WERI-Rb-1 (cell line): Measurements from ENCODE around the gene PLEKHA6.
A peak's percentile ranks its signal among the peaks of the same experiment; 100 is the strongest.

Experiments used
- DNase-seq: peaks from one replicate; pipeline ENCODE4 v3.0.0-alpha.2; 2020
- H3K27ac ChIP-seq: fragments of 250-450 bp; sonication (Bioruptor Pico); 2 replicates; pipeline ENCODE4 v1.5.1; 2020; ENCODE audit warnings: mild to moderate bottlenecking, moderate library complexity
- H3K27me3 ChIP-seq: fragments of 250-450 bp; sonication (Bioruptor Pico); 2 replicates; pipeline ENCODE4 v1.5.1; 2021; ENCODE audit warnings: mild to moderate bottlenecking, low read depth, moderate library complexity; ENCODE audit not compliant: insufficient read depth, severe bottlenecking
- H3K36me3 ChIP-seq: fragments of 250-450 bp; sonication (Bioruptor Pico); 2 replicates; pipeline ENCODE4 v1.5.1; 2020; ENCODE audit warnings: mild to moderate bottlenecking, moderate library complexity
- H3K4me3 ChIP-seq: 2 replicates; pipeline ENCODE4 v1.5.1; 2011; ENCODE audit warnings: low read depth, mild to moderate bottlenecking, control low read depth, low read length
- H3K9me3 ChIP-seq: fragments of 250-450 bp; sonication (Bioruptor Pico); 2 replicates; pipeline ENCODE4 v1.5.1; 2021; ENCODE audit warnings: mild to moderate bottlenecking, moderate library complexity; ENCODE audit not compliant: severe bottlenecking
- CTCF ChIP-seq: IDR thresholded peaks from 2 replicates; pipeline ENCODE4 v1.5.1; 2011; ENCODE audit warnings: low read depth, mild to moderate bottlenecking, control low read depth, inconsistent platforms, low read length

Gene PLEKHA6

GRCh38 chr1:204325944-204326343, 33.8 kb downstream of the PLEKHA6 start:
- TF ChIP-seq CTCF: no peak
- H3K4me3 ChIP-seq: no peak overlapping the region
- peak; percentile 54 for DNase-seq
- H3K9me3 ChIP-seq: peaks cover 5% of the 10 kb centered on the region
- H3K27me3 ChIP-seq: no peaks in the 10 kb centered on the region
- no peaks in the 10 kb centered on the region for H3K36me3 ChIP-seq
- no peak overlapping the region for H3K27ac ChIP-seq

DNA sequence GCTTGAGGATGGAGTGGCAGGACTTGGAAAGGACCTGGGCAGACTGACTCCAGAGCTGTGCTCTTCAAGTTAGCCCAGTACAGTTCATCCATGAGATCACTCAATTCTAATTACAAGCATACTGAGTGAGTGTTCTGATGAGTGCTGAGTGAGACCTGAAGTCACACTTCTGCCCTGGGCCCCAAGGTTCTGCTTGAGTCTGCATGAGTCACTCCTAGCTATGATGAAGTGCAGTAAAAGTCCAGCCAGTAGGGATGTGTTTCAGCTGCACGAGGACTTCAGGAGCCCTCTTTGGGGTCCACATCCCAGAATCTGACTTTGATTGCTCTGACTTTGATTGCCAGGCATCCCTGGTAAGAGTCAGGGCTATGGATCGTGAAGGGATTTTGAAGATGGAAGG, 35.8 kb downstream of the PLEKHA6 start:
- Histone ChIP-seq H3K27ac (no peak overlapping the region), H3K36me3 (no peaks in the 10 kb centered on the region), H3K27me3 (no peaks in the 10 kb centered on the region), H3K9me3 (peaks cover 7% of the 10 kb centered on the region), H3K4me3 (no peak overlapping the region)
- no peak for DNase-seq
- no peak for TF ChIP-seq CTCF

- DNase-seq: no peak
- TF ChIP-seq CTCF: no peak
- no peak overlapping the region for H3K27ac ChIP-seq
- H3K9me3 ChIP-seq: peaks cover 7% of the 10 kb centered on the region
- no peak overlapping the region for H3K4me3 ChIP-seq
- H3K36me3 ChIP-seq: no peaks in the 10 kb centered on the region
- H3K27me3 ChIP-seq: no peaks in the 10 kb centered on the region
These were observed 37.3 kb downstream of the PLEKHA6 start for GRCh38 chr1:204322339-204322868.

- Histone ChIP-seq H3K27ac (no peak overlapping the region), H3K9me3 (peaks cover 7% of the 10 kb centered on the region), H3K27me3 (no peaks in the 10 kb centered on the region), H3K4me3 (no peak overlapping the region), H3K36me3 (no peaks in the 10 kb centered on the region)
- TF ChIP-seq CTCF: no peak
- no peak for DNase-seq
These were observed 38.1 kb downstream of the PLEKHA6 start for GRCh38 chr1:204321665-204322064.

DNA sequence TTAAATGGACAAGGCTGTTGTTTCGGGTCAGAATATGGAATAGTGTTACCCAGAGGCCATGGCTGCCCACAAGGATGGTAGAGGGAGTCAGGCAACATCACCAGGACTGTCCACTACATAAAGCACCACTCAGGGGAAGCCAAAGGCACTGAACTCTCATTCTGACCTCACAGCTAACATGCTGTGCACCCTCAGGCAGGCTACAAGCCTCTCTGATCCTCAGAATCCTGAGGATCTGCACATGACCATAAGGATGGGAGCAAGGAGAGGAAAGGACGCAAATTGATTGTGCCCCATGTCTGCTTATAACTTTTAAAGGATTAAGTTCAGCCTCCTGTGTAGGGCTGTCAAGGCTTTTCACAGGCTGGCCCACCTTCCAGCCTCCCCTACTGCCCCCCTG, 38.7 kb downstream of the PLEKHA6 start:
- no peak for TF ChIP-seq CTCF
- Histone ChIP-seq H3K27me3 (no peaks in the 10 kb centered on the region), H3K27ac (no peak overlapping the region), H3K4me3 (no peak overlapping the region), H3K9me3 (peaks cover 7% of the 10 kb centered on the region), H3K36me3 (no peaks in the 10 kb centered on the region)
- no peak for DNase-seq

DNA sequence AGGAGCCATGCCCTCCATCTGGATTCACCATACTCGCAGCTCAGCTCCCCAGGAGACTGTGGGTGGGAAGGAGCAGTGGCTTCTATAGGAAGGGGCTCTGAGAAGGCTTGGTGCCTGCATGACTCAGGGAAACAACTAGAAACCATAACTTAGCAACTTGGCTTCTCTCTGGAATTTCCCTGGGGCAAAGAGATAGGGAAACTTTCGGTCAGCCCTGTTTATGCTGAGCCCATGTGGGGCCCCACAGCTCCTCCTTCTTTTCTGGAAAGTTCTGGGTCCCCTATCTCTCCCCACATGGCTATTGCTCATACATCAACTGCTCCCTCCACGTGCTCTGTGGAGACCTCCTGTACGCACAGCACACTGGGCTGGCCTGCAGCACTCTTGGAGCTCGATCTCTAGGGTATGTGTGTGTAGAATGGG, 39.3 kb downstream of the PLEKHA6 start:
- TF ChIP-seq CTCF: no peak
- no peak for DNase-seq

More for the DNA sequence above, 39.3 kb downstream of the PLEKHA6 start:
- Histone ChIP-seq H3K36me3 (no peaks in the 10 kb centered on the region), H3K27me3 (no peaks in the 10 kb centered on the region), H3K27ac (no peak overlapping the region), H3K9me3 (peaks cover 7% of the 10 kb centered on the region), H3K4me3 (no peak overlapping the region)
